CD4-positive, alpha-beta T cell treated with Interleukin-1 beta for 1 hour (primary cell): ENCODE measurements around the gene THADA.
A peak's percentile ranks its signal among the peaks of the same experiment; 100 is the strongest.

Experiments used
- DNase-seq, 2 donors: peaks; one replicate each; pipeline ENCODE4 v3.0.0-alpha.2; 2020 to 2022

THADA gene

DNA sequence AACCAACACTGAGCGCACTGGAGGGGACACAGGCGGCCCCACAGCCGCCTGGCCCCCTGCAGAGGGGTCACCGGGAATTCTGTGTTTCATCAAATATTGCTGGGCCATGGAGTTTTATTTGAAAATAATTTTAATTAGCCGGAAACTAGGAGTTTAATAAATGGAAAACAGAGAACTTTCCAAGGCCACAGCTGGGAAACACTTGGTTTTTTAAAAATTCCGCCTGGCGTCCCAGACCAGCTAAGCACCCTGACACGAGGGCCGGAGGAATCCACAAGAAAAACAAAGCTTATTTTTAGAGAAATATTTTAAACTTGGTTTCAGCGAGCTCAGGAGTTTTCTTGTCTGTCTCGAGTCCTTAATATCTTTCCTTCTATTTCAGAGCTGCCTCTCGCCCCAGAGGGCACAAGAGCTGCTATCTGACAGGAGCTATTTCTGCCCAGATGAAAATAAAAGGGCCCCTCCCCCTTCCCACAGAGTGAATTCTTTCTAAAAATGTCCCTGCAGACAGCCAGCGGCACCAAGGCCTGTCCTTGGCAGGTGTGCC, 377.6 kb downstream of the THADA start:
- no peak for DNase-seq

DNA sequence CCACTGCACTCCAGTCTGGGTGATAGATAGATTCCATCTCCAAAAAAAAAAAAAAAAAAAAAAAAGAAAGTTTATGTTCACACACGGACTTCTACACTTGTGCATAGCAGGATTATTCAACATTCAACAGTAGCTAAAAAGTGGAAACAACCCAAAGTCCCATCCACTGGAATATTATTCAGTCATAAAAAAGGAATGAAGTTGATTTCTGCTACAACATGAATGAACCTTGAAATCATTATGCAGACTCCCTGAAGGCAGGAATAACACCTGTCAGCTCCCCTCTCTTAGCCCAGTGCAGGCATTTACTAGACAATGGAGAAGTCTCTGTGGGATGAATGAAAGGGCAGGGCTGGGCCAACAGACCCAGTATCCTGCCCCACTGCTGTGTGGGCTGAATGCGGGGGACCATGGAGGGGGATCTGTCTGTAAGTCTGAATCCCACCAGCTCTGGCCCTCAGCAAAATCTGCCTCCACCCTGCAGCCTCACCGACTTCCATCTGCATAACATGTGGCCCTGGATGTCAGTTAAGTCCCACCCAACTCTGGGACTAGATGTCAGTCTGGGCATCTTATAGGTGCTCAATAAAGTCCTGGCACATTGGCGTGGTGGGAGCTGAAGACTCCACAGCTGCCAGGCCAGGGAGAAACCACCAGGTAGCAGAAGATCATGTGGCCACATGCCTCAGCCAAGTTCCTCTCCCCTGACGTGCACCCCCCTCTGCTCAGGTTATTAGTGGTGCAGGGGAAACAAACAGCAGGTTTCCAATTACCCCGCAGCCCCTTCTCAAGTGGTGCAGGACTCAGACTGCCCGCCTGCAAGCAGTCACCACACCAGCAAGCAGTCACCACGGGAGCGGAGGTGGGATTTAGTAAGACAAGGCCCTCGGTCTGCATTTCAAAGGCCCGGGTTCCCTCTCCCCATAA, 378.3 kb downstream of the THADA start:
- no peak for DNase-seq

DNA sequence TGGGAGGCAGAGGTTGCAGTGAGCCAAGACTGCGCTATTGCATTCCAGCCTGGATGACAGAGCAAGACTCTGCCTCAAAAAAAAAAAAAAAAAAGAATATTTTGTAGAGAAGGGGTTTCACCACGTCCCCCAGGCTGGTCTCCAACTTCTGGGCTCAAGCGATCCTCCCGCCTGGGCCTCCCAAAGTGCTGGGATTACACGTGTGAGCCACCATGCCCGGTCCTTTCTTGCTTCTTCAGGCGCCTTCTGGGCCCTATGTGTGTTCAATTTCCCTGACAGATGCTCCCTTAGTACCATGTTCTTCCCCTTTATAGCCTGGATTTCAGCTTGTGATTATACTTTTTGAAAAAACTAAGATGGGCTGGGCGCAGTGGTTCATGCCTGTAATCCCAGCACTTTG, 379.2 kb downstream of the THADA start:
- DNase-seq: no peak

DNA sequence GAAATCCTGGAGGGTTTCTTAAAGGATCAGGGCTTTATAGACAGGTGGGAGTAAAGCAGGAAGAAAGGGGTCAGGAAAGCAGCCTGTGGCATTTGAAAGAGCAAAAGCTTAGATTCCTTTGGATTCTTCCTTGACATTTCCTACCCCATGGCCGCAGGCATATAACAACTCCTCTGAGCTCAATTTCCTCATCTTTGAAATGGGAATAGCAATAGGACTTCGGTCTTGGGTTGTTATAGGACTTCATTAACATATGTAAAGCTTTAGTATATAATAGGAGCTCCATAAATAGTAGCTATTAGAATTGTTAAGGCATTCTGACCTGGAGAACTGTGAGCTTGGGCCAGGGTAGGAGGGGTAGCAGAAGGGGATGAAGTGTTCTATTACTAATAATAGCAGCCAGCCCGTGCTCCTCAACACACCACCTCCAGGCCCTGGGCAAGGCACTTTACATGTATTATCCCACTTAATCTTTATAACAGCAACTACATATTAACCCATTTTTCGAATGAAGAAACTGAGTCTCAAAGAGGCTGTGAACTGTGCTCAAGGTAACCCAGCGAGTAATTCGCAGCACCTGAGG, 380.1 kb downstream of the THADA start:
- DNase-seq: no peak

DNA sequence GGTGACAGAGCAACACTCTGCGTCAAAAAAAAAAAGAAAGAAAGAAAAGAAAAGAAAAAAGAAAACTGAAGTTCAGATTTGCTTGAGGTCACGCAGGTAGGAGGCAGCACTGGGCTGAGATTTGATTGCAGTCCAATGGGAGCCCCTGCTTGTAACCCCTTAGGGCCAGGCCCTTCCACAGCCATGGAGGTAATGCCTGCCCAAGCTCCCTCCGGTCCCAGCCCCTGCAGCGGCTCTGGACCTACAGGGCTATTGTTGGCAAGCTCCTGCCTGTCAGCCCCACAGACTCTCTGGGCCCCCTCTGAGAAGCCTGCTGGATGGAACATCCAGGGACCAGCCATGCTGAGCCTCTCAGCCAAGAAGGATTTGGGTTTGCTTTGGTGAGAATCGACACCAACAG, 381.6 kb downstream of the THADA start:
- no peak for DNase-seq

DNA sequence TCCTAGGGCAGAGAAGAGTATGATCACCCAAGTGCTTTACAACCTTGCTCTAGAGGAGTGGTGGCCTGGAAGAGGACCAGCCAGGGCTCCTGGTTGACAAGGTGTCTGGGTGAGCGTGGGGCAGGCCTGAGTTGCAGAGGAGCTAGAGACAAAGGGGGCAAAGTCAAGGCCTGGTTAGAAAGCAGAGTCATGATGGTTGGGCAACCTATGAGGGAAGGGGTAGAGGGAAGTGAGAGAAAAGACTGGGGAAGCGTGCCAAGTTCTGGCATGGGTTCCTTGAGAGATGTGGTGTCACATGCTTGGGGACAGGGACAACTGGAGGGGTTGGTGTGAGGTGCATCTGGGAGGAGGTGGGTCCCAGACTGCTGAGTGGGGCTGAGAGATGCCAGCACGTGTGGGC, 382.9 kb downstream of the THADA start:
- peak; percentile 10 to 56 for DNase-seq

DNA sequence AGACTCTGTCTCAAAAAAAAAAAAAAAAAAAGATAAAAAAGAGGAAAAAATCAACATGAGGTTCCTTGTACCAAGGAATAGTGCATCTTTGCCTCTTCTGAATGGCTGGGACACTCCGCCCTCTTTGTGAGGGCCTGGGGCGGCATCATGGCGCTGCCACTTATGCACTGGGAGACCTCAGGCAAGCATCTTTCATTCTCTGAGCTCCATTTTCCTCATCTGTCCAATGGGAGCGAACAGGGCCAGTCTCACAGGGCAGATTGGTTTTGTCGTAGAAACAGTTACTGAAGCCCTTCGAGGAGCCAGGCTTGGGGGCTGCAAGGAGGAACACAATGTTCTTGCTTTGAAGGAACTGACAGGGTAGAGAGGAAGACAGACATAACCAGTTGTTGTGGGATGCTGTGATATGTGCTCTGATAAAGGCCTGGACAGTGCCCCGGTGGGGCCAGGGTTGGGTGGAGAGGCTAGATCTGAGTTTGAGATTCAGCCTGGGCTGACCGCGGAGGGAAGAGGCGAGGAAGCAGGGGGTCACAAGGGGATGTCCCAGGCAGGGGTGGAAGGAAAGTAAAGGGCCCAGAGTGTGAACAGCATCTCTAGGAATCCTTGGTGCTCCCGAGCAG, 383.5 kb downstream of the THADA start:
- no peak for DNase-seq

DNA sequence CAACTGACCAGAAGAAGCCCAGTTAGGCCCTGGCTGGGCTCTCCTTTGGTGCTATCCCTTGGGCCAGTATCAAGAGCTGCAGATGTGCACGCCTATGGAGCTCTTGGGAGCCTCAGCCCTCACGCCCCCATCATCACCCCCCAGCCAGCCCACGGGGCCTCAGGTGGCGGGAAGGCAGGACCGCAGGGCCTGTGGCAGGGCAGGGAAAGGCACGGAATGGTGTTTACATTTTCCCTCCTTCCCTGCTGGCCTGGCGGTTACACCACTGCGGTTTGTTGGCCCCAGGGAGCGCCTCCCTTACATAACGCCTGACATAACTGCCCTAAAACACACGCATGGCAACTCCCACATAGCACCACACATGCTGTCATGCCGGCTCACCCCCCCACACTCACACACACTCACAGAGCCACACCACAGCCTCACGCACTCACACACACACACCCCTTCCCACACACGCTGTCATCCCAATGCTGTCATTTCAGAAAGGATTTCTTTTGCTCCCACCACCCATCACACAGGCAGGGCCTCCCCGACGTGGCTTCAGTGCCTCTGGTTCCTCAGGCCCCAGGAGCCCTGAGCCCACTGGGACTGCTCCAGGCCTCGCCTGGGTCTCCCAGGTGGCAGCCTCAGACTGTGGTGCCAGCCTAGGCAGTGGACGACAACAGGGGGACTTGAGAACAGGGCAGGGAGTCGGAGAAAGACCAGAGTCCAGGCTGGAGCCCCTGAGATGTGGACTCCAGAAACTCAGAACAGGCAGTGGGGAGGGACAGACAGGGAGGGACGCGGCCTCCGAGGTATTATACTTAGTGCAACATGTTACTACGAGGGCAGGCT, 385.2 kb downstream of the THADA start:
- DNase-seq: peak in 1 of 2 donors; percentile 69

DNA sequence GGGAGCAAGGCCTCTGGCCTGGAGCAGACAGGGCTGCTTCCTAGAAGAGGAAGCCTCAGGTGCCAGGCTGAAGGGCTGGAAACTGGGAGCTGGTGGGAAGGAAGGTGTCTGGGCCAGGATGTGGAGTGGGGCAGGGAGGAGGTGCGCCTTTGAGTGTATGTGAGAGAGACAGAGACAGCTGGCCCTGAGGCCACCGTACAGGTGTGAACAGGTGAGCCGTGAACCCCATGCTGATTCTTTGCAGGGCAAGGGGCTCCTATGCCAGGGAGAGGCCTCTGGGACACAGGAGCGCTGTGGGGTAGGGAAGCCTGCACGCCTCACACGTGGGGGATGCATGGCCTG, 385.7 kb downstream of the THADA start:
- no peak for DNase-seq

DNA sequence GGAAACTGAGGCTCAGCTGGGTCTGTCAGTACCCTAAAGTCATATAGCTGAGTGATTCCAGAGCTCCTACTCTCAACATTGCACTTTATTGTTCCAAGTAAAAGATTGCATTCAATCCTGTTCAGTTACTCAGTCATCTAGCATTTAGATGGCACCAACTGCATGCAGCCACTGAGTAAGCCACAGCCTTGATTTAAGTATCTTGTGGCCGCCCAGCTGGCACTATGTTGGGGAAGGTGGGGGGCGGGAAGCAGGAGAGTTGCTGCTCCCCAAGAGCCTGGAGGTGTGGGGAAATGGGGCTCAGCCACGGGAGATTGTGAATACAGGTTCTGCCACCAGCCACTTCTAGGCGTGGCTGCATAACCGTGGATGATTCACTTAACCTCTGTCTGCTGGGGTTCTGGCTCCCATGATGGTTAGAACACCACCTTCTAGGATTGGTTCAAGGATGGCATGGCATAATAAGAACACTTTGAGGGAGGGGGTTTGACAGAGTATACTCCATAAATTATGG, 386.6 kb downstream of the THADA start:
- DNase-seq: no peak

DNA sequence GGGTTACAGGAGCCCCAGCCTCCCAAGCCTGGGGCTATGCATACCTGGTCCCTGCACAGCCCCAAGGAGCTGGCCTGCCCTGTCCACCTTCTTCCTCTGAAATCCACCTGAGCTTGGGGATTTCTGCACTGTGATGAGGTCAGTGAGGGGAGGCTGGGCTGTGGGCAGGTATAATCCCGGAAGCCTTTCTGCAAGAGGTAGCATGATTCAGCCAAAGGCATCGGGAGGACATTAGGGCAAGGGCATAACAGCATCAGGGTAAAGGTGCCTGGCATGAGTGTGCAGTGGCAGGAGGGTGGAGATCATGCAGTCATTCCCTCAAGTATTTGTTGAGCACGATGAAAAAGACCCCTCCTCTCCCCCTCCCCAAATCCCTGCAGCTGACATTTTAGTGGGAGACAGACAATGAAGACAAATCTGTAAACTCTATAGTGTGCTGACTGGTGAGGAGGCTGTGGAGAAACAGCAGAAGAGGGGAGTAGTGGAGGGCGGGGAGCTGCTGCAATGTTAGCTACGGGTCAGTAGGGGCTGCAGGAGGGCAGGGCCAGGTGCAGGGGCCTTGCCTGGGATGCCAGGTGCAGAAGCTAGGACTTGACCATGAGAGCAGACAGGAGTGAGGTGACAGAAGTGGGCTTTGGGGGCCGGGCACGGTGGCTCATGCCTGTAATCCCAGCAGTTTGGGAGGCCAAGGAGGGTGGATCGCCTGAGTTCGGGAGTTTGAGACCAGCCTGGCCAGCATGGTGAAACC, 388.1 kb downstream of the THADA start:
- no peak for DNase-seq

DNA sequence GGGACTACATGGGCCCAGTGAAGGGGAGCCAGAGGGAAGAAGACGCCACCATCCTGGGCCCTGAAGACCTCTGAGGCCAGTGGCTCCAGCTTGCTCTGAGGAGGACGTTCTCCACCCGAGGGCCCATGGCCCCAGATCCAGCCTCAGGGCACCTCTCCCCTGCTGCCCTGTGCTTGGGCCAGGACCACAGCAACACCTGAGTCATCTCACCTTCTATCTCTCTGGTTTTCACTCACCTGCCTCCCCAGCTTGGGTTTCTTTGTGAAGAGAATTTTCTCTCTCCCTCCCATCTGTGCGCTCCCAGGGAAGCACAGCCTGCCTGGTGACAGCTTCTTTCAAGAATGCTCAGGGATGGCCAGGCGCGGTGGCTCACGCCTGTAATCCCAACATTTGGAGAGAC, 389.2 kb downstream of the THADA start:
- DNase-seq: no peak

DNA sequence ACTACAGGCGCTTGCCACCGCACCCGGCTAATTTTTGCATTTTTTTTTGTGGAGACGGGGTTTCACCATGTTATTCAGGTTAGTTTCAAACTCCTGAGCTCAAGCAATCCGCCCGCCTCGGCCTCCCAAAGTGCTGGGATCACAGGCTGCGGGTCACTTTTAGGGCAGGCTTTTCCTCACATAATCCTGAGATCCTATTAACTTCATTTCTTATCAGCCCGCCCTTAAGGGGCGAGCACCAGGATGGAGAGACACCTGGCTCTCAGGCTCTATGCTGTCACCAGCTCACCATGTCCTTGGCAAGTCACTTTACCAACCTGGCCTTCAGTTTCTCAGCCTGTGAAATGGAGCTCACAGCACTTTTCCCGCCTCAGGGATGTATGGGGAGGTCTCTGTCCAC, 392.5 kb downstream of the THADA start:
- no peak for DNase-seq

DNA sequence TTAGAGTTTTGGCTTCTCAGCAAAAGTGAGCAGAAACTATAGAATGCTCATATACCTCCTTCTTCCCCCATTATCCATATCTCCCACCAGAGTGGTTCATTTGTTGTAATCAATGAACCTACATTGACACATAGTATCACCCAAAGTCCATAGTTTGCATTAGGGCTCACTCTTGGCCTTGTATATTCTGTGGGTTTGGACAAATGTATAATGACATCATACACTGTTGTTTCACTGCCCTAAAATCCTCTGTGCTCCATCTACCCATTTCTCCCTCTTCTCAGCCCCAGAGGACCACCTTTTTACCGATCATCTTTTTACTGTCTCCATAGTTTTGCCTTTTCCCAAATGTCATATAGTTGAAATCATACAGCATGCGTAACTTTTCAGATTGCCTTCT, 393.5 kb downstream of the THADA start:
- DNase-seq: no peak

DNA sequence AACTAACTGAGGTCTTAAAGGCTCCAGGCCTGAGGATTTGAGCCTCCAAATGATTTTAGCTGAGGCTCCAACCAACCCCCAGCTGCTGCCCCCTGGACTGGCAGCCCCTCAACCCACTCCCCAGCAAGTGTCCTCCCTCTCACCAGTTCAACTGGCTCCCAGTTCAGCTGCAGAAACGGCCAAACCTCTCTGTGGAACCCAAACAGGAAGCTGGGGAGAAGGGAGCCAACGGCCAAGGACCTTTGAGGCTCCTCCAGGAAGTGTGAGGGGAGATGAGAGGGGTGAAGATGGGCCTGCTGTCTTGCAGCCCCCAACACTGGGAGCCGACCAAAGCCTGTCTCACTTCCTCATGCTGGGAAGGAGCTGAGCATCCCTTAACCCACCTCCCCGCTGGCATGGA, 394.3 kb downstream of the THADA start:
- no peak for DNase-seq

DNA sequence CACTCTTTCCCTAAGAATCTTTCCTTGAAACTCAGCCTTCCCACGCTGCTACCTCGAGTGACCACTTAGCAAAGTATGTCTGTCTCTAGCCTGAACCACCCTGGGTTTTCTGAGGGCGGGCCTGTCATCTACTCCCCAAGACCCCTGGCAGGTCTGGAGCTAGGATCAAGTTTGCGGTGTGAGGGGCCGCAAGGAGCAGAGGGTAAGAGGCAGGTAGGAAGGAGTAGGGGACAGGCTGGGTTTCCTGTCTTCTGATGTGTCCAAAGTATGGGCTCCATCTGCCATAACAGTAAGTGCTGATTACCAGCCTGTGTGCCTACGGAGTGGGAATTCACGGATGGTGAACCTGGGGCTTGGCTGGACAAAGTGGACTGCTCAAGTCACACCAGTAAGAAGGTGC, 394.8 kb downstream of the THADA start:
- DNase-seq: no peak

DNA sequence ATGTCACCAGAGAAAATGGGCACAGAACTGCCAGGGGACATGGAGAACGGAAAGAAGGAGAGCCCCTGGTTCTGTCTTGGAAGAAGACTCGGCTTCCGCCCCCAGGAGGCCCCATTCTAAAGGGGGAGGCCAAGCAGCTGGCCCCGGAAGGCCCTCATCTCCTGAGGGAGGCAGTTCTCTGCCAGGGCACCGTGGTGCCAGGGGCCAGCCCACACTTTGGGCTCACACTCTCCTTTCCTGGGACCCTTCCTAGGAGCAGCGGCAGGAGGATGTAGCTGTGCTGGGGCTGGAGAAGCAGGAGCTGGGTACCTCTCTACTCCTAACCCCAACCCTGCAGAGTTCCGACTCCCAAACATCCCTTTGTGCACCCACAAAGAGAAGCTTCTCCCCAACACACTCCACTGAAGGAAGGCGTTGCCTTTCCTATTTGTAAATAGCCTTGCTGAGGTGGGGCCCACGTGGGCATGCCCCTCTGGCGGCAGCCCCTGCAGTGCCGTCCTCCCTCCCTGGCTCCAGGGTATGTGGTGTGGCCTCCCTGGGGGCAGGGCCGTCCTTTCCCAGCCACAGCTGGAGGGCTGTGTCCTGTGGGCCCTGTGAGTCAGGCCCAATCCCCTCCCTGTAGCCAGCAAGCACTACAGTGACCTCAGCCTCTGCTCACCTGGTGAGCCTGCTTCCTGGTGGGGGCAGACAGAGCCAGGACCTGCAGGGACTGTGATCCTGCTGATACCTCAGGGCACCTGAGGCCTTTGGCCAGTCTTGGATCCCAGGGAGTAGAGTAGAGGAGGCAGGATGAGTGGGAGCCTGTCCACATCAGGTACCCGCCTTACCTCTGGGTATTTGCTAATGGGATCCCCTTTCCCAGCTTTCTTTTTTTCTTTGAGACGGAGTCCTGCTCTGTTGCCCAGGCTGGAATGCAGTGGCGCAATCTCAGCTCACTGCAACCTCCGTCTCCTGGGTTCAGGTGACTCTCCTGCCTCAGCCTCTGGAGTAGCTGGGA, 396.0 kb downstream of the THADA start:
- DNase-seq: no peak

DNA sequence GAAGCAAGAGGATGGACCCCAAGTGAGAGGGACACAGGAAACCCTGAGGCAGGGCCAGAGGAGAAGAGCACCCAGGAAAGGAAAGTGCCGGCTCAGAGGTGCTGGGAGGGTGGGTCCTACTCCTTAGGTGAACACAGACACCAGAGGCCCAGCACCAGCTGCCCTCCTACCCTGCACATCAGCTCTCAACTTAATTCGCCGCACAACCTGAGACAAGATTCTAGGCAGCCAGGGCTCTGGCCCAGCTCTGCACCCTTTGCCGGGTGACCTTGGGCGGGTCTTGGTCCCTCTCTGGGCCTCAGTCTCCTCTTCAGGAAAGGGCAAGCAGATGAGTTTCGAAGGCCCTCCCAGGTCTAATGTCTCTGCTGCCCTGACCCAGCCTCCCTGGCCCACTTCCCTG, 397.6 kb downstream of the THADA start:
- DNase-seq: no peak

DNA sequence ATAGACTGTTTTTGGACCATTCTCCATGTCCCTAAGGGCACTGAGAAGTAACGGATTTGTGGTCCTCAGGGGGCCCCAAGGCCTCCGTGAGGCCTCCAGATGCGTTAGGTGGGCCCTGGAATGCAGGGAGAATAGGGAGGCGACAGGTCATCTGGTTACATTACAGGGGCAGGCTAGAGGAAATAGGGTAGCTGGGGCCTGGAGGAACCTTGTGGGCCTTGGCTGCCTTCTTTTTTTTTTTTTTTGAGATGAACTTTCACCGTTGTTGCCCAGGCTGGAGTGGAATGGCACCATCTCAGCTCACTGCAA, 398.3 kb downstream of the THADA start:
- DNase-seq: no peak

DNA sequence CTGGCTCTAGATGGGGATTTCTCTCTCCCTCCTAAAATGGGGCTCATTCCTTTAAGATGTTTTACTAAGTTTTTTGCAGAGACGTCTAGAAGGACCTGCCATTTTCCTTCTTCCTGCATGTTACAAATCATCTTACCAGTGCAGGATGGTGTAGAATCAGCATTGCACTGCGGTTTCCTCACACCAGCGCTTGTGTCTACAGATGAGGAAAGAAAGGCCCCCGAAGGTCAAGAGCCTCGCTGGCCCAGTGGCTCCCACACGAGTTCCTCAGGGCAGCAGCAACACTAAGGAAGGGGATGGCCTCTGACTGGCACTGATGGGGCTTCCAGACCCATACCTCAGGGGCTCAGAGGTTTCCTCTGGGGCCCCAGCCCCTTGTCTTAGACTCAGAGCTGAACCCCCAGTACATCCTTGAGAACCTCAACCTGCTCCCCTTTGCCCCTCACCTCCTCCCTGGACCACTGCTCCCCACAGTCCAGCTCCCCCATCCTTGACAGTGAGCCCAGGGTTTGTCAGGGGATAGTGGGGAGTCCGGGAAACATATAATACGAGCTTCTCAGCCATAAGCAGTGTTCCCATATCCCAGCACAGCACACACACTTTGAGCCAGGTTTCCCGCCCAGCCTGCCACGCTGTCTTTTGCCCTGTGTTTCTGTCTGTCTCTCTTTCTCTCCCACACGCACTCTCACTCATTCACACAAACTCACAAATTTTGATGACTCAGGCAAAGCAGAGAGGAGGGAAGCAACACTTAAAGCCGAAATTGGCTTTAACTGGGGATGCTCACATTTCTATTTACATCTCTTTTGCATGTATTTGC, 398.9 kb downstream of the THADA start:
- no peak for DNase-seq
